Measurements from ENCODE around the gene AGR2. TPM values are rescaled to one million over a fixed set of nuclear protein-coding genes. Genes with fewer than 3 reads are reported as not detected.
A peak's percentile ranks its signal among the peaks of the same experiment; 100 is the strongest.
"Not testable (repeated sequence)": the region's sequence is repeated elsewhere in the genome, so short reads cannot be mapped to it uniquely, and the experiment has no call there.

AGR2 gene
- total and polyA plus RNA-seq, 8 donors = 63.2 to 376 (median 104) TPM

DNA sequence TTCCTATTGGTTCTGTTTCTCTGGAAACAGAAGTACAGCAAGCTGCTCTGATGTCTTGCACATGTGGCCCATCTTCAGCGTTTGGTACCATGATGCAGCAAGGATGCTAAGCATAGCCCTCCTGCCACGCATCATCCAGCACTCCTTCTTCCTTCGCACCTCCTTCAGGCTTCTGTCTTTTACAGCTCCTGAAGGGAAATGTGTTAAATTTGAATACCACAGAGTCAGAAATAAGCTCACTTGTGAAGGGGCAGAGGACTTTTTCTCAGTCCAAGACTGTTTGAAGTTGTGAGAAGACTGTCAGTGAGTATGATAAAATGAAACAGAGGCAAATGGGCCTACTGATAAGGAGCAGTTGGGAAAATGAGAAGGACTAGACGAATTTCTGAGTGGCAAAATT lies 30.5 kb downstream of the AGR2 start:
- no peaks in the 10 kb centered on the region for H3K27me3 ChIP-seq
- no peak overlapping the region for H3K4me3 ChIP-seq
- intact Hi-C loops (cut with DNase I) = no loop called here
- TF ChIP-seq, protein P1, sequence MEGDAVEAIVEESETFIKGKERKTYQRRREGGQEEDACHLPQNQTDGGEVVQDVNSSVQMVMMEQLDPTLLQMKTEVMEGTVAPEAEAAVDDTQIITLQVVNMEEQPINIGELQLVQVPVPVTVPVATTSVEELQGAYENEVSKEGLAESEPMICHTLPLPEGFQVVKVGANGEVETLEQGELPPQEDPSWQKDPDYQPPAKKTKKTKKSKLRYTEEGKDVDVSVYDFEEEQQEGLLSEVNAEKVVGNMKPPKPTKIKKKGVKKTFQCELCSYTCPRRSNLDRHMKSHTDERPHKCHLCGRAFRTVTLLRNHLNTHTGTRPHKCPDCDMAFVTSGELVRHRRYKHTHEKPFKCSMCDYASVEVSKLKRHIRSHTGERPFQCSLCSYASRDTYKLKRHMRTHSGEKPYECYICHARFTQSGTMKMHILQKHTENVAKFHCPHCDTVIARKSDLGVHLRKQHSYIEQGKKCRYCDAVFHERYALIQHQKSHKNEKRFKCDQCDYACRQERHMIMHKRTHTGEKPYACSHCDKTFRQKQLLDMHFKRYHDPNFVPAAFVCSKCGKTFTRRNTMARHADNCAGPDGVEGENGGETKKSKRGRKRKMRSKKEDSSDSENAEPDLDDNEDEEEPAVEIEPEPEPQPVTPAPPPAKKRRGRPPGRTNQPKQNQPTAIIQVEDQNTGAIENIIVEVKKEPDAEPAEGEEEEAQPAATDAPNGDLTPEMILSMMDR (IDR thresholded peaks at IDR 0.05) = no peak
- no peaks in the 10 kb centered on the region for H3K9me3 ChIP-seq
- no peaks in the 10 kb centered on the region for H3K36me3 ChIP-seq
- H3K4me1 ChIP-seq = peaks cover 0 to 3% of the 10 kb centered on the region in 2 donors
- ATAC-seq (no peak), DNase-seq (no peak)
- H3K27ac ChIP-seq = no peak overlapping the region

DNA sequence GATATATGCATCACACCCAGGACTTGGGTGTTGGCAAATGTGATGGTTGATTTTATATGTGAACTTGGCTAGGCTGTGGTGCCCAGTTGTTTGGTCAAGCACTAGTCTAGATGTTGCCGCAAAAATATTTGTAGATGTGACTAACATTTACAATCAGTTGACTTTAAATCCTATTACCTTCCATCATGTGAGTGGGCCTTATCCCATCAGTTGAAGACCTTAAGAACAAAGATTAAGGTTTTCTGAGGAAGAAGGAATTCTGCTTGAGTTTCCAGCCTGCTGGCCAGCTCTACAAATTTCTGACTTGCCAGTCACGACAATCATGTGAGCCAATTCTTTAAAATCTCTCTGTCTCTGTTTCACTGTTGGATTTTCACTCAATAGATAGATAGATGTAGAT lies 30.9 kb downstream of the AGR2 start:
- H3K4me1 ChIP-seq = peaks cover 0 to 3% of the 10 kb centered on the region in 2 donors
- TF ChIP-seq, protein P1 (IDR thresholded peaks at IDR 0.05) = no peak
- no peaks in the 10 kb centered on the region for H3K27me3 ChIP-seq
- H3K36me3 ChIP-seq = no peaks in the 10 kb centered on the region
- intact Hi-C loops (cut with DNase I) = no loop called here
- no peak overlapping the region for H3K27ac ChIP-seq
- ATAC-seq (no peak), DNase-seq (no peak)
- no peak overlapping the region for H3K4me3 ChIP-seq
- no peaks in the 10 kb centered on the region for H3K9me3 ChIP-seq

DNA sequence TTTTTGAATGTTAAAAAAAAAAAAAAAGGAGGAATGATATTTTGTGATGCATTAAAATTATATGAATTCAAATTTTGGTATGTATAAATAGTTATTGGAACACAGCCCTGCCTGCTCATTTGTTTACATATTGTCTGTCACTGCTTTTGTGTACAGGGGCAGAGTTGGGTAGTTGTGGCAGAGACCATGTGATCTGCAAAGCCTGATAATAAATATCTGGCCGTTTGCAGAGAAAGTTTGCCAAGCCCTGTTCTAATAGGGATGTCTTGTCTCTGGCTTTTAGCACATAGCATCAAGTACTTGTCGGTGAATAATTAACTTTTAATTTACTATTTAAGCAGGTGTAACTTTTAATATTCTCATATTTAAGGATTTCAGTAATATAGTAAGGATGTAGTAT lies 31.5 kb downstream of the AGR2 start:
- DNase-seq = no peak
- Histone ChIP-seq H3K36me3 (no peaks in the 10 kb centered on the region), H3K4me1 (peaks cover 0 to 3% of the 10 kb centered on the region in 2 donors), H3K9me3 (no peaks in the 10 kb centered on the region), H3K4me3 (no peak overlapping the region), H3K27me3 (no peaks in the 10 kb centered on the region), H3K27ac (no peak overlapping the region)
- TF ChIP-seq, protein P1 (IDR thresholded peaks at IDR 0.05) = no peak
- intact Hi-C loops (cut with DNase I) = no loop called here
- ATAC-seq = no peak

DNA sequence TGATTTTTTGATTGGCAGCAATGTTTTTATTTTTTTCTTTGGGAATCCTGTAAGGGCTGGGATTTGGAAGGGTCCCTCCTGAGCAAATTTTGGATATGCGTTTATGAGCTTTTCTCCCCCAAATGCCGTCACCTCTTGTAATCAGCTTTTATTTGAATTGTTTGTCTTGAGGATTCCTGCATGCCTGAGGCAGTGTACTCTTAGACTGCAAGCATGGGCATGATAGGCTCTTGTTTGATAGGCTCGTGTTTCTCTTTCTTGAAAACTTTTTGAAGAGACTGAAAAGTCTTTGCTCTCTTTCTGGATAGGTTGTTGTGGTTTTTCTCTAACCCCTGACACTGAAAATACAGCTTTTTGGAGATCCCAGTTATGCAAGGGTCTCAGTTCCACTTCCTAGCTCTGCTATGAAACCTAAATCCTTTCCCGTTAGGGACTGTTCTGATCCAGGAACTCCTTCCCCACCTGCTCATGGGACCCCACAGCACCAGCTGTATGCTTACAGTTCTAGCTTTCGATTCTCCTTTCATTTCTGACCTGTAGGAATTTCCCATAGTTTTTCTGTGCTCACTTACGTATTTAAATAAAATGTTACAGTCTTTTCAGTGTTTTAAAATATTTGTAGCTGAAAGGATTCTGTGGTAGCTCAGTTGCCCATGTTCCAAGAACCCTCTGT lies 34.0 kb downstream of the AGR2 start:
- no peaks in the 10 kb centered on the region for H3K9me3 ChIP-seq
- H3K4me3 ChIP-seq = no peak overlapping the region
- H3K4me1 ChIP-seq = peaks cover 0 to 3% of the 10 kb centered on the region in 2 donors
- H3K27me3 ChIP-seq = no peaks in the 10 kb centered on the region
- H3K36me3 ChIP-seq = no peaks in the 10 kb centered on the region
- TF ChIP-seq, protein P1 (IDR thresholded peaks at IDR 0.05) = no peak
- ATAC-seq (peak; percentile 72), DNase-seq (no peak)
- intact Hi-C loops (cut with DNase I) = no loop called here
- H3K27ac ChIP-seq = no peak overlapping the region

DNA sequence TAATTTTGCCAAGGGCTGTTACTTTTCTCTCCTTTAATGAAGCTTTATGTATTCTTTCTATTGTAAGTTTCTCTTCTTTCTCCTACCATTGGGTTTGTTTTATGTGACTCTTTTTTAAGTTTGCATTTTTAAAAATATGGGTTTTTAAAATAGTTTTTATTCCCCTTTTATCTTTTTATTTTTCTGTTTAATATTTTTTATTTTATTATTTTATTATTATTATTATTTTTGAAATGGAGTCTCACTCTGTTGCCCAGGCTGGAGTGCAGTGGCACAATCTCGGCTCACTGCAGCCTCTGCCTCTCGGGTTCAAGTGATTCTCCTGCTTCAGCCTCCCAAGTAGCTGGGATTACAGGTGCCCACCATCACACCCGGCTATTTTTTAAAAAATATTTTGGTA lies 34.8 kb downstream of the AGR2 start:
- ATAC-seq; intact Hi-C loops (cut with DNase I); H3K4me3 ChIP-seq; DNase-seq; H3K27me3 ChIP-seq; H3K36me3 ChIP-seq; H3K27ac ChIP-seq; H3K9me3 ChIP-seq; H3K4me1 ChIP-seq: not testable (repeated sequence)

DNA sequence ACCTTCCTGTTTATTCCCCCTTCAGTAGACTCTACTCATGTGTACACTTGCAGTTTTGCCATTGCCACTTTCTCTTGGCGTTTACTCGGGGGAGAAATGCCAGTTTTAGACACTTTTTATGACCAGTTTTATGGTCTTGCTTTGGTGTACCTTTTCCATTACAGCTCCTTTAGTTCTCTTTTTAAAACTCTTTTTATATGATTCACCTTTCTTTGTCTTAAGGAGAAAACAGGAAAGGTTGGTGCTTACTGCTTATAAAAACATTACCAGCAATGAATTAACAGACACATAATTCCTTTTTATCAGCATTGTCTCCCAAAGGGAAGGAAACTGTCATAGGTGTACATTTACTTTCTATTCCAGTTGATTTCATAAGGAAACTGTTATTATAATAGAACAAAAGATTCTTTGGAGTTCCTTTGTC lies 39.4 kb downstream of the AGR2 start:
- no peak for ATAC-seq
- TF ChIP-seq, protein P1 (IDR thresholded peaks at IDR 0.05) = no peak
- intact Hi-C loops (cut with DNase I) = no loop called here
- H3K9me3 ChIP-seq = no peaks in the 10 kb centered on the region
- no peaks in the 10 kb centered on the region for H3K27me3 ChIP-seq
- no peaks in the 10 kb centered on the region for H3K36me3 ChIP-seq
- peaks cover 0 to 2% of the 10 kb centered on the region in 2 donors for H3K4me1 ChIP-seq
- DNase-seq = no peak
- H3K27ac ChIP-seq = peak overlapping the region in 1 of 2 donors; percentile 25
- no peak overlapping the region for H3K4me3 ChIP-seq
